HG03280 (cell line): ENCODE data around the gene KRT12.
A peak's percentile ranks its signal among the peaks of the same experiment; 100 is the strongest.

Experiments
- ATAC-seq: cut with Tn5 transposase; IDR thresholded peaks from one replicate; pipeline ENCODE4 v1.9.1; 2021; ENCODE audit warnings: mild to moderate bottlenecking, moderate library complexity; ENCODE audit not compliant: unreplicated experiment

Gene KRT12

GRCh38 chr17:40866838-40867237 lies at the start of gene KRT12:
Gene KRT12, minus strand, starts transcription at chr17:40867223. Its CDS starts 37 bp downstream, at chr17:40867186.
- ATAC-seq: no peak

GRCh38 chr17:40916366-40916765 lies 49.3 kb upstream of the KRT12 start:
- no peak for ATAC-seq

- peak; percentile 45 for ATAC-seq
These were observed 48.8 kb upstream of the KRT12 start for GRCh38 chr17:40915721-40916256.

- no peak for ATAC-seq
These were observed 48.2 kb upstream of the KRT12 start for GRCh38 chr17:40915199-40915661.

- no peak for ATAC-seq
These were observed 47.2 kb upstream of the KRT12 start for GRCh38 chr17:40914075-40914855.

GRCh38 chr17:40912486-40913210 lies 45.6 kb upstream of the KRT12 start:
- ATAC-seq: no peak

- ATAC-seq: no peak
These were observed 43.4 kb upstream of the KRT12 start for GRCh38 chr17:40910441-40910841.

- no peak for ATAC-seq
These were observed 42.7 kb upstream of the KRT12 start for GRCh38 chr17:40909755-40910154.

- ATAC-seq: no peak
These were observed 42.3 kb upstream of the KRT12 start for GRCh38 chr17:40909351-40909750.

- no peak for ATAC-seq
These were observed 39.6 kb upstream of the KRT12 start for GRCh38 chr17:40906613-40907012.

- ATAC-seq: no peak
These were observed 38.3 kb upstream of the KRT12 start for GRCh38 chr17:40905370-40905769.

- no peak for ATAC-seq
These were observed 36.3 kb upstream of the KRT12 start for GRCh38 chr17:40903129-40903847.

GRCh38 chr17:40902498-40902897 lies 35.5 kb upstream of the KRT12 start:
- no peak for ATAC-seq

GRCh38 chr17:40901981-40902474 lies 35.0 kb upstream of the KRT12 start:
- no peak for ATAC-seq

GRCh38 chr17:40900809-40901356 lies 33.9 kb upstream of the KRT12 start:
- ATAC-seq: no peak

GRCh38 chr17:40896916-40897455 lies 30.0 kb upstream of the KRT12 start:
- no peak for ATAC-seq

- no peak for ATAC-seq
These were observed 28.2 kb upstream of the KRT12 start for GRCh38 chr17:40895106-40895730.

GRCh38 chr17:40888196-40888720 lies 21.2 kb upstream of the KRT12 start:
- no peak for ATAC-seq

- ATAC-seq: no peak
These were observed 19.1 kb upstream of the KRT12 start for GRCh38 chr17:40886090-40886489.
